GM18870 (cell line): ENCODE data around the gene PJA2.
A peak's percentile ranks its signal among the peaks of the same experiment; 100 is the strongest.

Experiments used
- ATAC-seq: cut with Tn5 transposase; IDR thresholded peaks from one replicate; pipeline ENCODE4 v1.9.1; 2021; ENCODE audit warnings: moderate library complexity; ENCODE audit not compliant: unreplicated experiment

Gene PJA2

DNA sequence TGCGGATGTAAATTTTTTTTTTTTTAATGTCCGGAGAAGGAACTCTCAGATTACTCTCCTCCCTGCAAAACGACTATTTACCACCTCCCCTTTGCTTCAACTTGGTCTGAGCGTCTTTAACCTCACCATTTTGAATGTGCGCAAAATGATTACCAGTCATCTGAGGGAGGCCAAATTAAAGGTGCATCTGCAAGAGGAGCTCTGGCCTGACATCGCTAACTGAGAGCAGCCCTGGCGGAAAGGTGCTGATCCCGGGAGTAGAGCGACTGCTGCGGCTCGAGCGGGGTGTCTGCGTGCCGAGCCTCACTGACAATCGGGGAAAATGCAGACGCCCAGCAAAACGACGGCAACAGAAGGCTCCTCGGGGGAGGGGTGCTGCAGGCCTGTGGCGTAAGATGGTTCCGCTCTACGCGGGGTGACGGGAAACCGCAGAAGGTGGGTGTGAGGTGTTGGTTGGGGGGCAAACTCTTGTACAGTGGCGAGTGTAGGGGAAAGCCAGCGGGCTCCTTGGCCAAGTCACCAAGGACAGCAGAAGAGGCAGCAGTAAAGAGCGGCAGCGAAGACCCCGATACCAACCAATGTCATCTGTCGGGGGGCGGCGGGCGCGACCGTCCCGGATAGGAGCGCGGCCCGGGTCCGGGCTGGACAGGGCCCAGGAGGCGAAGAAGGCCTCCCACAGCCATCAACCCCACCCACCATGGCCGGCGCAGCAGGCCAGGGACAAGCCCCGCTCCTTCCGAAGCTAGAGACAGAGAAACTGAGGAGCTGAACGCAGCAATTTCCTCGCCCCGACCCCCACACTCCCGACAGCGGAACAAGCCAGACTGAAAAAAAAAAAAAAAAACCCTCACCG lies 557 bp downstream of the PJA2 start:
- ATAC-seq = peak; percentile 19

DNA sequence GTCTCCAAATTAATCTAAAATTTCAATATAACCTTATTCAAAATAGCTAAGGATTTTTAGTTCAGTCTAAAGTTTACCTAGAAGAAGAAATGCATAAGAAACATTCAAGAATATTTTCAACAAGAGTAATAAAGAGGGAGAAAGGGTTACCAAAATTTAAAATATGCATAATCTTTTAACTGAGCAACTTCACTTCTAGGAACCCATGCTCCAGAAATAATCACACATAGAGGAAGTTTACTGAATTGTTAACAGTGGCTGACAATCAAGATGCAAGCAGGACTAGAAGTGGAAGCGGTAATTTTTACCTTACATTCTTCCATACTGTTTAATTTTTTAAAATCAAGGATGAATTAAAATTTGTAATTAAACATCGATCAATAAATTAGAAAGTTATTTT lies 1.9 kb downstream of the PJA2 start:
- no peak for ATAC-seq

DNA sequence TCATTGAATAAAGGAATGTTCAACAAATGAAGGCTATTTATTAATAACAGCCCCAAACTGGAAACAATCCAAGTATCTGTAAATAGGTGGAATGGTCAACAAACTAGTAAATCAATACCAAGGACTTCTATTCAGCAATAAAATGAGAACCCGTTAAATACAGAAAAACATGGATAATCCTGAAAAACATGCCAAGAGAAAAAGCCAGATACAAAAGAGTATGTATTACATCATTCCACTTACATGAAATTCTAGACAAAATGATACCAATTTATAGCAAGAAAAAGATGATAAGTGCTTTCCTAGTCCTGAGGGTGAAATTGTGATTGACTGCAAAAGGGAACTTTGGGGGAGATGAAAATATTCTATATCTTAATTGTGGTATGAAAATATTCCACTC lies 3.1 kb downstream of the PJA2 start:
- ATAC-seq = no peak

DNA sequence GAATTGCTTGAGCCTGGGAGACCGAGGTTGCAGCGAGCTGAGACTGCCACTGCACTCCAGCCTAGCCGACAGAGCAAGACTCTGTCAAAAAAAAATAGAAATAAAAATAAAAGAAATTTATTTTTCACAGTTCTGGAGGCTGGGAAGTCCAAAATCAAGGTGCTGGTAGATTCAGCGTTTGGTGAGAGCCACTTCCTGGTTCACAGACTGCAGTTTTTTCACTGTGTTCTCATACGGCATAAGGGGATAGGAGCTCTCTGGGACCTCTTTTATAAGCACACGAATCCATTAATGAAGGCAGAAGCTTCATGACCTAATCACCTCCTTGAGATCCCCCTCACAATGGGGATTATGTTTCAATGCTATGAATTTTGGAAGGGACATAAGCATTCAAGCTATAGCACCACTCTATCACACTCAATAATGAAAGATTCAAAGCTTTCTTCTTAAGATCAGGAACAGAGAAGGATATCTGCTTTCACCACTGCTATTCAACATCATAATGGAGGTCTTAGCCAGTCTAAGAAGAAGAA lies 5.3 kb downstream of the PJA2 start:
- no peak for ATAC-seq

DNA sequence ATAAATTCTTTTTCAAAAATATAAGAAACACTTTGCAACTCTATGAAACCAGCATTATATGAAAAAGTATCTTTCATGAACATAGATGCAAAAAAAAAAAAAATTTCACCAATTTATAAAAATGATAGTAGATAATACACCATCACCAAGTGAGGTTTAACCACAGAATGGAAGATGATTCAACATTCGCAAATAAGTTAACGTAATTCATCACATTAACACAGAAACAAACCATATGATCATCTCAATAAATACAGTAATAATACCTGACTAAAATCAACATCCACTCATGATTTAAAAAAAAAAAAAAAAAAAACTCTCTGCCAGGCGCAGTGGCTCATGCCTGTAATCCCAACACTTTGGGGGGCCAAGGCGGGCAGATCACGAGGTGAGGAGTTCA lies 6.3 kb downstream of the PJA2 start:
- ATAC-seq = no peak

DNA sequence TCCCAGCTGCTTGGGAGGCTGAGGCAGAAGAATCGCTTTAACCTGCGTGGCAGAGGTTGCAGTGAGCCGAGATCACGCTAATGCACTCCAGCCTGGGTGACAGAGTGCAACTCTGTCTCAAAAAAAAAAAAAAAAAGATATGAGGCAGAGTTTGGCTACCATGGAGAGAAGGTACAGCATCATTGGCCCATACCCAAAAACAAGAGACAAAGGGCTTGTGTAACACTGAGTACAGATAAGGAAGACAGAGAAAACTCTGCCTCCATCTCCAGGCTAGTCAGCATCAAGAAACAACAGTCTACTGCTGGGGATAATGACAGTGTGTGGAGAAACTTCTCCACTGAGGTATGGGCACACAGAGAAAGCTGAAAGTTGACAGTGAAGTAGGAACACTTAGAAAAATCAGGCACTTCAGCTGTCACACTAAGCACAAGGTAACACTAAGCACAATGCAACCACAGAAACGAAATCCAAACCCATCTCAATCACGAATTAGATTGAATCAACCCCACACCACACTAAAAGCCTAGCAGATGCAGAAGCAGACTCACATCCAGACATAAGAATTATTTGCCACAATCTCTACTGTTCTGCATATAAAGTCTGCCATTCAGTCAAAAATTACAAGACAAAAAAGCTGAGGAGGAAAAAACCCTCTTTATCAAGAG lies 10.5 kb downstream of the PJA2 start:
- ATAC-seq = no peak

DNA sequence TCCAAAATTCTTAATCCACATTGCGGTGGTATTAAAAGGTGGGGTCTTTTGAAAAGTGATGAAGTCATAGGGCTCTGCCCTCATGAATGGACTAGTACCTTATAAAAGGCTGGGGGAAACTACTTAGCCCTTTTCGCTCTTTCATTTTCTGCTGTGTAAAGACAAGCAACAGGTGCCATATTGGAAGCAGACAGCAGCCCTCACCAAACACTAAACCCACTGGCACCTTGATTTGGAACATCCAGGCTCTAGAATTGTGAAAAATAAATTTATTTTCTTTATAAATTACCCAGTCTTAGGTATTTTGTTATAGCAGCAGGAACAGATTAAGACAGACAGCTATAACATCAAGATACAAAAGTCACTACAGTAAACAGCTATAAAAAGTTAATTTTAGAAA lies 12.8 kb downstream of the PJA2 start:
- no peak for ATAC-seq

DNA sequence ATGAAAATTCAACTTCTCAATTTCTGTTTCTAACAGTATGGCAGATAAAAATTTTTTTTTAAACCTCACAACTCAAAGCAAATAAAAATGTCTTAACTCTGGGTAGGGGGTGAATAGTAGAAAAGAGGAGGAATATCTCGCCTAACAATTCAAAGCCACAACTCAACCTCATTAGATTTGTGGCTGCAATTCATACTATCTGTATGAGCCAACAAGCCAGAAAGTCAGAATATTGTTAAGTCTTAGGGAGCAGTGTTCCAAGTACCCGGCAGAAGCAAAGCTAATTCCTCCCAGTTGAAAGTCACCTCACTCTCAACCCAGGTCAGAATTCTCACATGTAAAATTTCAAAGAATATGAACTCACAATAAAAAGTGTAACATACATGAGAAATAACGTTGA lies 15.0 kb downstream of the PJA2 start:
- ATAC-seq = no peak

DNA sequence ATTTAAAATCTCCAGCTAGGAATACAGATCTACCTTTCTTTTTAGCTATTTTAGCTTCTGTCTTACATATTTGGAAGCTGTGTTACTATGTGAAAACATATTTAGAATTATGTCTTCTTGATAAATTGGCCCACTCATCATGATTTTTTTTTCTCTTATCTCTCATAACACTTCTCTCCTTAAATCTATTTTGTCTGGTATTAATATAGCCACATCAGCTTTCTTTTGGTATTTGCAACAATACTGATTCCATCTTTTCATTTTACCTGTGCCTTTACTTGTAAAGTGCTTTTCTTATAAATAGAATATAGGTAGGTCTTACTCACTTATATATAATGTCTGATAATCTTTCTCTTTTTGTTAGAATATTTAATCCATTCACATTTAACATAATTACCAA lies 19.6 kb downstream of the PJA2 start:
- ATAC-seq = no peak

DNA sequence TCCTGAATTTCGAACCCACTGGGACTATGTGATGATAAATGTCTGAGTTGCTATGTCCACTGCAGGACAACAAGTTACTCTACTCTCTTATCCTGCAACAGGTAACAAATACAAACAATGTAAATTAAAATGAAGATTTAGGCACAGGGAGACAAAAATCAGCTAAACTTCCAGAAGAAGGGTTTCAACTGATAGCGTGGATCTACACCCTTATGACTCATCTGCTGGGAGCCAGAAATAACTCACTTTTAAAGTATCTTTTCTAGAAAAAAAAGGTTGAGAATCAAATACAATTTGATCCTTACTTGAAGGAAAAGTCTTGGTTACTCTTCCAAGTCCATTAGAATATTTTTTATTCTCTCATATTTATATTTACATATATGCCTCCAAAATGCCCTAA lies 21.4 kb downstream of the PJA2 start:
- ATAC-seq = no peak

DNA sequence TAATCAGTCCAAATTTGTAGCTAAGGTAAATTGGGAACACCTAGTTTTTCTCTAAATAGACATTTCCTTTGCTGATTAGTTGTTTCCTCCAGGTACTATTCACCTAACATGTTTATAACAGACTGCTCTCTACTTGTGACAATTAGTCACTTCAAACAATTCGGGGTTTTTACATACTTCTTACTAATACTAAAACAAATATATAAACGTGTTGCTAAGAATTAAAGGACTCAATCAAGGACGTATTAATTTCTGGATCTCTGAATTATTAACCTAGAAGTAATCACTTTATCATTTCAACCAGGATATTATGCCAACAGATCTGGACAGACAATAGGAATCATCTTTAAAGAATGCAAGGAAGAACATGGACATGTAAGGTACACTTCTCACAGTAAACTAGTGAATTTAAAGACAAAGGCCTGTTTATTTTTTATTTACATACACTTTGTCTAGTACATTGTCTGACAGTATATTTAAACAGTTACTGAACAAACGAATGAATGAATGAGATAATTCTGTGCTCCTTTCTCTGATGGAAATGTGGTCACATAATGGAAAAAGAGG lies 22.3 kb downstream of the PJA2 start:
- ATAC-seq = no peak

DNA sequence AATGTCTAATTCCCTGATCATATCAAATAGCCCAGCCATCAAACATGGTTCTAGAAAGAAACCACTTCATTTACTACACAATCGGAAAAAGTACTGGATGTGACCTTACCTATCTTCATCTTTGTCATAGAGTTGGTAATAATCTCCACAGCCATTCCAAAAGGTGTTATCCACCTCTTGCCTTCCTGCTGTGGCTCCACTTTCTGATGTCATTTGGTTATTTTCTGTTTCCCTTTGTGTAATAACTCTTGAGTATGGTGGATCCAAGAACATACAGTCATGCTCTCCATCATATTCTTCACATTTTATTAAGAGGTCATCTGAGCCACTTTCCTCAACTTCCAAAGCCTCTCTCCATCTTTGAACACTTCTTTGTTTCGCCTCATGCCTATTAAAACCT lies 31.7 kb downstream of the PJA2 start:
- ATAC-seq = no peak

DNA sequence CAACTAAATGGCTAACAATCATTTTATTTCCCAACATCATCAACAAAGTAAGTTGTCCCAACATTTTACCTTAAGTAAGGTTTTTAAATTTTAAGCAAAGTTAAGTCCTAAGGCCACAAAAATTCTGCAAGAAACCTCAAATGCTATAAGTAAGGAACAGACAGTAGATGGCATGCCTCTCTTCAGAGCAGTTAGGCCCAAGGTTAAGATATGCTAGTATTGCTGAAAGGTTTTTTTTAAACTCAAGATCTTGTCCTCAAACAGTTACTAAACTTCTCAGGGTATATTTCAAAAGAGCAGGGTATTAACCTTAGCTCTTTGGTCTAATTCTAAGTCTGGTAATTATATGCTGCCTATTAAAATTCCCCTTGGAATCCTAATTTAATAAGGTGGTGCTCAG lies 35.1 kb downstream of the PJA2 start:
- no peak for ATAC-seq

DNA sequence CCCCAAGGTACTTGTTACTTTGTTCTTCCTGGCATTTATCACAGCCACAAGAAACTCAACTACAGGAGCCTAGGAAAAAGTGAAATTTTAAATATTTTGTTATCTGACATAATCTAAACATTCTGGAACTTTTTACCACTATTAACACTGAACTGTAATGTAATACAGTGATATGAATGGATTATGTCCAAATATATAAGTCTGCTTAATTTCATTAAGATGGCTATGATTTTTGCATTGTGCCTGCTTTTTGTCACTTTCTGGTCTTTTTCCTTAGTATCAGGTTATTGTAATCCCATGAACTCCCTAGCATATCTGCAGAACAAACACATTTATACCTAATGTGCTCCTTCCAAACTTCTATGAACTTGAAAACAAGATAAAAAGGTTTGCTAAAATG lies 35.8 kb downstream of the PJA2 start:
- ATAC-seq = no peak

DNA sequence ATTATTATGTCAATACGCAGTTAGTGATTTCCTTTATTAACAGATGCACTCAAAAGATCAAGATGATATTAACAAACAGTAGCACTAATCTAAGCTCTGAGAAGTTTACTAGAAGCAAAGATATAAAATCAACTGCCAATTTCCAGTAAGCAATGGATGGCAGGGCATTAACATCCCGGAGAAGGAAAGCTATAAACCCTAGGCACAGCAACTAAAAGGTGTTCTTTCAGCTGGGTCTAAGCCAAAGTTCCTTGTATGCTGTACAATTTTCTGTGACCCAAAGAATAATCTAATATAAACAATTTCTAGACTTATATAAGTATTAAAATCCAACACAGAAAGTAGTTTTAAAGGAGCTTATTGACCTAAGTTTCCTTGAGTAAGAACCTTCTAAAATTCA lies 39.4 kb downstream of the PJA2 start:
- no peak for ATAC-seq

DNA sequence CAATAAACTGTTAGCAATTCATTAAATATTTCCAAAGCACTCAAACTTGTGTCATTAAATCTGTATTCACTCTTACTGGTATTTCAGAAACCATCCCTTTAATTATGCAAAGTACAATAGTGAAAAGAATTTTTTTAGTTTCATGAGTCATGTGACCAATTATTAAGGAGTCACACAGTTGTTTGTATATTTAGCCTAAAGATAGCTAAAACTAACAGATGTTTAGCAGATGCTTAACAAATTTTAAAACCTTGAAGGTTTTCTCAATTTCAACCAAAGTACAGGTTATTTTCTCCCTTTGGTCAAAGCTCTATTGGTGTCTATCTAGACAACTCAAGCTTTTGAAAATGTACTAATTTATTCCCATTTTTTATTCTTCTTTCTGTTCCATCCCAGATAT lies 44.1 kb downstream of the PJA2 start:
- no peak for ATAC-seq

DNA sequence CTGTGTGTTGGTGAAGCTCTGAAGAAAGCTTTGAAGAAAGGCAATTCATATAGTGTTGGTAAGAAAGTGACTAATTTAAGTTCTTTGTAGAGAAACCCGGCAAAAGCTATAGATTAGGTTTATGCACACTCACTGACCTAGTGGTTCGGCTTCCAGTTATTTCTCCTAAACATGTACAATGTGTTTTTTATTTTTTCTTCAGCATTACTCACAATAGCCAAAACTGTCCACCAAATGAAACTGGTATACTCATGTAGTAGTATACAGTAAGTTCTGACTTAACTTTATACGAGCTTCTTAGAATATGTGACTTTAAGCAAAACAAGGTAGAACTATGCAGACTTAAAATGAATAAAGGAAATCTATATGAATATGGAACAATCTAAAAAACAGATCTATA lies 44.8 kb downstream of the PJA2 start:
- no peak for ATAC-seq

DNA sequence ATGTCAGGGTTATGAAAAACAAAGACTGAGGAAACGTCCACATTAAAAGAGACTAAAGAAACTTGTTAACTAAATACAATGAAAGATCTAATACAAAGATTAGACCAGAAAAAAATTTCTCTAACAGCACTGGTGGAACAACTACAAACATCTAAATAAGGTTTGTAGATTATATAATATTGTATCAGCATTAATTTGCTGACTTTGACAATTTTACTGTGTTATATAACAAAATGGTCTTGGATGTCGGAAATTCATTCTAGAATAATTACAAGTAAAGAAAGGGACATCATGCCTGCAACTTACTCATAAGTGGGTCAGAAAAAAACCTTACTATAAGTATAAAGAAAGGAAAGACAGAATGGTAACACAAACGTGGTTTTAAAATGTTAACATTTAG lies 50.1 kb downstream of the PJA2 start:
- no peak for ATAC-seq

DNA sequence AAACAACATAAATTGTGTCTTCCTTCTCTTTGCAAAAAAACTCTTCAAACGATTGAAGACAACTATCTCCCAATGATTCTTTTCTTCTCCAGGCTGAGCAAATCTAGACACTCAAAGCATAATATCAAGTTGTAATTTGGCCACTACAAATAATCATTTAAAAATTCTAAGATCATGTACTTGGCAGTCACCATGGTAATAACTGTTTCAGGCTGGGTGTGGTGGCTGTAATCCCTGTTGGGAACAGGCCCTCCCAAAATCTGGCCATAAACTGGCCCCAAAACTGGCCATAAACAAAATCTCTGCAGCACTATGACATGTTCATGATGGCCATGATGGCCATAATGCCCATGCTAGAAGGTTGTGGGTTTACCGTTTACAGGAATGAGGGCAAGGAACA lies 52.0 kb downstream of the PJA2 start:
- ATAC-seq = no peak

DNA sequence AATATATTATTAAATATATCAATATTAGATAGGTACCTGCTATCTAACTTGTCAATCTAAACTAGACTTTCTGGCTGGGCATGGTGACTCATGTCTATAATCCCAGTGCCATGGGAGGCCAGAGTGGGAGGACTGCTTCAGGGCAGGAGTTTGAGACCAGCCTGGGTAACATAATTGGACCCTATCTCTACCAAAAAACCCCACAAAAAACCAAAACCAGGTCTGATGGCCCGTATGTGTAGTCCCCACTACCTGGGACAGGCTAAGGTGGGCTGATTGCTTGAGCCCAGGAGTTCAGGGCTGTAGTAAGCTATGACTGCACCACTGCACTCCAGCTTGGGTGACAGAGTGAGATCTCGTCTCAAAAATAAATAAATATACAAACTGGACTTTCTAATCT lies 55.0 kb downstream of the PJA2 start:
- ATAC-seq = no peak

DNA sequence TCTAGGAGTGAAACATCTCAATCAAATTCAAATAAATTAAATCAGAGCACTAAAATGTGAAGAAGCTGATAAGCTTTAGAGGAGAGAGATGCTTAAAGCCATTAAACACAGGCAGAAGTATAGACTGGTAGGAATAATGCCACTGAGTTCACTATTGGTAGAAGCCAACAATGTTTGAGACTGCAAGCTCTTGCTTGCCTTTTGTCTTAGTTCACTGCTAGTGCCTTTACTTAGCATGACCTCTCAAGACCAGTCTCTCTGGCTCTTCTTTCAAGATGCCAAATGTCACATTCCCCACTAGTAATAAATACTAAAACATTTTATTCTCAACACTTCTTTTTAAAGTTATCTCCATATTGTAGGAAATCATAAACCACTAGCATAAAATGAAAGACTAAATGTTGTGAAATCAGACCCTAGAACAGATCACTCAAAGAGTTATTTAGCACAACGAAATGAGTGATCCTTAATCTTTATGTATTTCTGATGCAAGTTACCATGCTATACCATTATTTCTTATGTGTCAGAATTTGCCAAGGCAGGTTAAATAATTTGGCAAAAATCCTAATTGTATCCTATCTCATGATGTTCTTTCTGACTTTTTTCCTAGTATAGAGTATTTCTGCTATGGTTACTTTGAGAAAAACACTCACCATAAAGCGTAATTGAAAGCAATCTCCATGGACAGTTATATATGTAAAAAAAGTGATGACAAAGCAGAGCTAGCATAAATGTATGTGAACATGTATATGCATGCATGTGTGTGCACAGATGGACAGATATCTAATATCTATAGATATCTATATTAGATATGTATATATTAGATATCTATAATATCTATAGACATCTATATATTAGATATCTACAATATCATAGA lies 57.5 kb downstream of the PJA2 start:
- ATAC-seq = no peak
